Right lobe of liver (tissue), 6 donors: ENCODE data around the gene PCNX4. TPM values are rescaled to one million over a fixed set of nuclear protein-coding genes. Genes with fewer than 3 reads are reported as not detected.

ENCODE experiments used
- ATAC-seq, 4 donors: fragments of 200-7000 bp; cut with Tn5 transposase; one replicate each; pipeline ENCODE4 v1.9.1; 2020; ENCODE audit warnings: mild to moderate bottlenecking in 4 of 4, moderate library complexity in 4 of 4
- DNase-seq, 3 donors: peaks; one replicate each; pipeline ENCODE4 v3.0.0-alpha.2; 2020
- H3K27ac ChIP-seq, 3 donors: fragments of 200-600 bp; one replicate each; pipeline ENCODE4 v1.8.0; 2022
- H3K27me3 ChIP-seq, 2 donors: fragments of 200-600 bp; one replicate each; pipeline ENCODE4 v1.8.0; 2022
- H3K36me3 ChIP-seq, 4 donors: fragments of 200-600 bp; sonication (generic) in 1 of 4; one replicate each; pipeline versions ENCODE4 v1.5.1 to v1.8.0; 2017 to 2022; ENCODE audit warnings: control low read depth in 1 of 4
- H3K4me1 ChIP-seq, 4 donors: fragments of 200-600 bp; sonication (generic) in 1 of 4; one replicate each; pipeline versions ENCODE4 v1.5.1 to v1.8.0; 2017 to 2022; ENCODE audit warnings: control low read depth in 1 of 4
- H3K4me3 ChIP-seq, 3 donors: fragments of 200-600 bp; one replicate each; pipeline ENCODE4 v1.8.0; 2022
- H3K9me3 ChIP-seq, 4 donors: fragments of 200-600 bp; sonication (generic) in 1 of 4; one replicate each; pipeline versions ENCODE4 v1.5.1 to v1.8.0; 2017 to 2022; ENCODE audit warnings: control low read depth in 1 of 4
- CTCF ChIP-seq, 4 donors: fragments of 200-600 bp in 3 of 4; fragments of 450-650 bp in 1 of 4; IDR thresholded peaks; one replicate each; pipeline versions ENCODE4 v1.5.1 to v1.8.0; 2016 to 2022; ENCODE audit warnings: antibody characterized with exemption in 4 of 4, mild to moderate bottlenecking in 2 of 4
- POLR2A ChIP-seq: fragments of 450-650 bp; IDR thresholded peaks from one replicate; pipeline ENCODE4 v1.6.1; 2017; ENCODE audit warnings: antibody characterized with exemption, mild to moderate bottlenecking
- WGBS: methylation state at CpG from one replicate; pipeline ENCODE4 v1.1.6; 2018; ENCODE audit warnings: low coverage, low lambda C conversion rate; ENCODE audit not compliant: insufficient coverage; ENCODE audit errors: missing lambda C conversion rate; 5-methylcytosine and 5-hydroxymethylcytosine counted together
- intact Hi-C, 2 donors: fragments of 100-400 bp; cut with DNase I; formaldehyde crosslinking; loops; one replicate each; pipeline versions ENCODE4 v1.11.2 to v1.14.1; 2022
- total RNA-seq, 6 experiments: library from RNA; depleted of rRNA in 2 of 6; stranded (reverse); fragments of >200 nt in 2 of 6; fragmentation: NEBNext Ultra II Directional in 3 of 6; extraction: Animal tissue kit (Norgen Biotek cat#: 25700) in 3 of 6; gene quantifications; one replicate each; pipeline versions ENCODE4 v1.1.0 to v1.2.4, GENCODE V29; 2016 to 2023
- donor health status: DM: no; HTN: yes; CAD: no.
- donor health status: DM: no; HTN: no; CAD: no.
- donor health status: DM: no; HTN: no; CAD: no.
- donor health status: DM: no; HTN: yes; CAD: no.
- donor health status: DM: no; HTN: yes; CAD: no.

PCNX4 gene
- total RNA-seq, 6 experiments from 2014 or later, result 14.2 to 36.4 (median 17.8) TPM

DNA sequence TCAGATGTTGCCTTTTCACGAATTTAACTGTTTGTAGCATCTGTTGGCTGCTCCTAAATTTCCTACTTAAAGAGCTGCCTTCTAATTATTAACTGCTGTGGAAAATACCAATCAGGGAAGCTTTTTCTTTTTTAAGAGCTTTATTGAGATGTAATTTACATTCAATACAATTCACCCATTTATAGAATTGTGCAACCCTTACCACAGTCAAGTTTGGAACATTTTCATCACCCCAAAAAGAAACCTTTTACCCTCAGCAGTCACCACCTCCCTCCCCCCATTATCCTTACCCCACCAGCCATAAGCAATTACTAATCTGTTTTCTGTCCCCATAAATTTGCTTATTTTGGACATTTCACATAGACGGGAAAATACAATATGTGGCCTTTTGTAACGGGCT, 1.4 kb downstream of the PCNX4 start:
- H3K9me3 ChIP-seq, result no peaks in the 10 kb centered on the region
- TF ChIP-seq CTCF (IDR thresholded peaks at IDR 0.05) (no peak), POLR2A (no peak)
- ATAC-seq (no peak), DNase-seq (no peak)
- peaks cover 0 to 4% (median 0%) of the 10 kb centered on the region in 4 donors for H3K4me1 ChIP-seq
- H3K27me3 ChIP-seq, result no peaks in the 10 kb centered on the region
- intact Hi-C loops, result loop anchor here in 1 of 2 donors (10.0 kb wide), 1 partner anchor 72 kb away; the partner anchor contains the start of gene DHRS7
- 8% methylated on average over 3 of the region's 3 CpGs for WGBS
- H3K27ac ChIP-seq, result peak overlapping the region; percentile 96 to 99 (median 98)
- H3K36me3 ChIP-seq, result no peaks in the 10 kb centered on the region
- peak overlapping the region; percentile 66 to 73 (median 66) for H3K4me3 ChIP-seq

GRCh38 chr14:60093606-60094005, 1.9 kb downstream of the PCNX4 start:
- H3K9me3 ChIP-seq, result no peaks in the 10 kb centered on the region
- peak overlapping the region in 1 of 3 donors; percentile 66 for H3K4me3 ChIP-seq
- DNase-seq (no peak), ATAC-seq (no peak)
- intact Hi-C loops, result loop anchor here in 1 of 2 donors (10.0 kb wide), 1 partner anchor 71 kb away; the partner anchor contains the start of gene DHRS7
- no peaks in the 10 kb centered on the region for H3K27me3 ChIP-seq
- no peaks in the 10 kb centered on the region for H3K36me3 ChIP-seq
- no peak for TF ChIP-seq CTCF (IDR thresholded peaks at IDR 0.05)
- no peak for TF ChIP-seq POLR2A
- H3K4me1 ChIP-seq, result peaks cover 0 to 4% (median 0%) of the 10 kb centered on the region in 4 donors
- no peak overlapping the region for H3K27ac ChIP-seq

- Histone ChIP-seq H3K4me1 (peaks cover 0 to 4% (median 0%) of the 10 kb centered on the region in 4 donors), H3K4me3 (no peak overlapping the region), H3K36me3 (no peaks in the 10 kb centered on the region), H3K27ac (no peak overlapping the region), H3K27me3 (no peaks in the 10 kb centered on the region), H3K9me3 (no peaks in the 10 kb centered on the region)
- WGBS, result 53% methylated on average over 4 of the region's 5 CpGs
- DNase-seq (no peak), ATAC-seq (no peak)
- TF ChIP-seq POLR2A (no peak), CTCF (IDR thresholded peaks at IDR 0.05) (no peak)
- intact Hi-C loops, result loop anchor here in 1 of 2 donors (10.0 kb wide), 1 partner anchor 70 kb away; the partner anchor contains the start of gene DHRS7
Observed at GRCh38 chr14:60094306-60094897, 2.7 kb downstream of the PCNX4 start.

- ATAC-seq, result no peak
- intact Hi-C loops, result loop anchor here in 1 of 2 donors (10.0 kb wide), 1 partner anchor 70 kb away; the partner anchor contains the start of gene DHRS7
- no peaks in the 10 kb centered on the region for H3K36me3 ChIP-seq
- no peak for DNase-seq
- H3K27me3 ChIP-seq, result no peaks in the 10 kb centered on the region
- no peak overlapping the region for H3K27ac ChIP-seq
- H3K4me3 ChIP-seq, result no peak overlapping the region
- TF ChIP-seq CTCF (IDR thresholded peaks at IDR 0.05), result no peak
- TF ChIP-seq POLR2A, result no peak
- H3K4me1 ChIP-seq, result peaks cover 0 to 4% (median 0%) of the 10 kb centered on the region in 4 donors
- no peaks in the 10 kb centered on the region for H3K9me3 ChIP-seq
Observed at GRCh38 chr14:60095231-60095630, 3.5 kb downstream of the PCNX4 start.
